Stomach smooth muscle (tissue), 2 donors: ENCODE data around the gene ATMIN.
A peak's percentile ranks its signal among the peaks of the same experiment; 100 is the strongest.

ENCODE experiments used
- H3K27ac ChIP-seq: one replicate; pipeline ENCODE4 v1.7.0; 2013; ENCODE audit warnings: mild to moderate bottlenecking, low read length, inconsistent platforms
- H3K27me3 ChIP-seq, 2 donors: one replicate each; pipeline ENCODE4 v1.7.0; 2013; ENCODE audit warnings: low read length in 2 of 2; ENCODE audit not compliant: insufficient read depth in 2 of 2, control insufficient read depth in 1 of 2
- H3K36me3 ChIP-seq, 2 donors: one replicate each; pipeline ENCODE4 v1.7.0; 2013; ENCODE audit warnings: low read length in 2 of 2; ENCODE audit not compliant: control insufficient read depth in 2 of 2, insufficient read depth in 2 of 2
- H3K4me1 ChIP-seq: one replicate; pipeline ENCODE4 v1.7.0; 2013; ENCODE audit warnings: low read length; ENCODE audit not compliant: control insufficient read depth, insufficient read depth
- H3K4me3 ChIP-seq, 2 donors: one replicate each; pipeline ENCODE4 v1.7.0; 2013; ENCODE audit warnings: low read length in 2 of 2
- H3K9ac ChIP-seq, 2 donors: one replicate each; pipeline ENCODE4 v1.7.0; 2013; ENCODE audit warnings: low read length in 2 of 2, mild to moderate bottlenecking in 1 of 2
- H3K9me3 ChIP-seq, 2 donors: one replicate each; pipeline ENCODE4 v1.7.0; 2013; ENCODE audit warnings: low read length in 2 of 2; ENCODE audit not compliant: control insufficient read depth in 2 of 2
- donor health status: healthy.
- donor health status: Pancreatic carcinoma.

ATMIN gene

GRCh38 chr16:81006211-81006812 lies 29.3 kb upstream of the ATMIN start:
- Histone ChIP-seq H3K4me1 (peaks cover 27% of the 10 kb centered on the region), H3K27me3 (no peaks in the 10 kb centered on the region), H3K27ac (peak overlapping the region; percentile 97), H3K4me3 (peak overlapping the region; percentile 86 to 96), H3K9me3 (no peaks in the 10 kb centered on the region), H3K9ac (peak overlapping the region; percentile 94 to 98), H3K36me3 (no peaks in the 10 kb centered on the region)

- H3K36me3 ChIP-seq, result no peaks in the 10 kb centered on the region
- no peaks in the 10 kb centered on the region for H3K9me3 ChIP-seq
- peak within 1 kb of the TSS; percentile 94 to 98 for H3K9ac ChIP-seq
- no peaks in the 10 kb centered on the region for H3K27me3 ChIP-seq
- peaks cover 27% of the 10 kb centered on the region for H3K4me1 ChIP-seq
- H3K27ac ChIP-seq, result peak within 1 kb of the TSS; percentile 97
- H3K4me3 ChIP-seq, result peak within 1 kb of the TSS; percentile 86 to 96
These were observed 28.6 kb upstream of the ATMIN start, which contains the start of the genes CENPN and CMC2 for GRCh38 chr16:81006813-81007695. CENPN (plus strand) TSS chr16:81007214; CDS start chr16:81011940, 4,726 bp downstream. CMC2 (minus strand) TSS chr16:81006885; CDS start chr16:80997394, 9,491 bp downstream.

DNA sequence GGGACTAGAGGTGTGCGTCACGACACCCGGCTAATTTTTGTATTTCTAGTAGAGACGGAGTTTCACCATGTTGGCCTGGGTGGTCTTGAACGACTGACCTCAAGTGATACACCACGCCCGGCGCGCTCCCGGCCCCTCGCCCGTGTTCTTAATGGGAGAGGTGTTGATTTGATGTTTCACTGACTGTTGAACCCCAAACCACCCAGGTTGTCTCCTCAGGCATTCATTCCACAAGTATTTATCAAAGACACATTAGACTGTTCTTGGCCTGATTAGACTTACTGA lies 27.2 kb upstream of the ATMIN start:
- Histone ChIP-seq H3K4me1 (peaks cover 30% of the 10 kb centered on the region), H3K27me3 (no peaks in the 10 kb centered on the region), H3K9me3 (no peaks in the 10 kb centered on the region), H3K36me3 (no peaks in the 10 kb centered on the region), H3K4me3 (peak overlapping the region; percentile 86 to 96), H3K9ac (peak overlapping the region in 1 of 2 donors; percentile 94), H3K27ac (peak overlapping the region; percentile 97)

- no peak overlapping the region for H3K4me3 ChIP-seq
- no peaks in the 10 kb centered on the region for H3K9me3 ChIP-seq
- no peak overlapping the region for H3K9ac ChIP-seq
- no peaks in the 10 kb centered on the region for H3K27me3 ChIP-seq
- no peak overlapping the region for H3K27ac ChIP-seq
- H3K36me3 ChIP-seq, result no peaks in the 10 kb centered on the region
- H3K4me1 ChIP-seq, result peaks cover 5% of the 10 kb centered on the region
These were observed 22.7 kb upstream of the ATMIN start for GRCh38 chr16:81012974-81013373.

GRCh38 chr16:81014672-81015071 lies 21.0 kb upstream of the ATMIN start:
- Histone ChIP-seq H3K4me1 (peaks cover 3% of the 10 kb centered on the region), H3K9me3 (no peaks in the 10 kb centered on the region), H3K36me3 (peaks cover 0 to 6% of the 10 kb centered on the region in 2 donors), H3K4me3 (no peak overlapping the region), H3K27ac (peak overlapping the region; percentile 7), H3K9ac (no peak overlapping the region), H3K27me3 (no peaks in the 10 kb centered on the region)

GRCh38 chr16:81018496-81018895 lies 17.1 kb upstream of the ATMIN start:
- no peaks in the 10 kb centered on the region for H3K9me3 ChIP-seq
- no peak overlapping the region for H3K4me3 ChIP-seq
- H3K27ac ChIP-seq, result no peak overlapping the region
- H3K9ac ChIP-seq, result no peak overlapping the region
- H3K36me3 ChIP-seq, result peaks cover 0 to 6% of the 10 kb centered on the region in 2 donors
- no peaks in the 10 kb centered on the region for H3K4me1 ChIP-seq
- H3K27me3 ChIP-seq, result no peaks in the 10 kb centered on the region

DNA sequence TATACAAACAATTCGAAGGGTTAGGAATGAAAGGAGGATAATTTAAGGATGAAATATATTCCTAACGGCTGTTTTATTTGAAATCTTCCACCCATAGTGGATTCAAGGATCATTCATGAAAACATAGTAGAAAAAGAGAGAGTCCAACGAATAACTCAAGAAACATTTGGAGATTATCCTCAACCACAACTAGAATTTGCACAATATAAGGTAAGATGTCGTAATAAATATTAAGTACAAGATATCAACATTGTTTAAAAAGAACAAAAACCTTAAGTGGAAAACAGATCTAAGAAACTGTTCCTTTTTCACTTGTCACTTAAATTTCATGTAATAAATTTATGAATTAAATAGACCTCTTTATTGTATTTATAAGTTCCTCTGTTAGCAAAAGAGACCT lies 9.2 kb upstream of the ATMIN start:
- H3K27ac ChIP-seq, result no peak overlapping the region
- no peaks in the 10 kb centered on the region for H3K36me3 ChIP-seq
- H3K4me1 ChIP-seq, result no peaks in the 10 kb centered on the region
- H3K27me3 ChIP-seq, result no peaks in the 10 kb centered on the region
- no peaks in the 10 kb centered on the region for H3K9me3 ChIP-seq
- no peak overlapping the region for H3K4me3 ChIP-seq
- H3K9ac ChIP-seq, result no peak overlapping the region

- no peaks in the 10 kb centered on the region for H3K36me3 ChIP-seq
- no peaks in the 10 kb centered on the region for H3K27me3 ChIP-seq
- H3K4me3 ChIP-seq, result no peak overlapping the region
- H3K27ac ChIP-seq, result no peak overlapping the region
- H3K9me3 ChIP-seq, result no peaks in the 10 kb centered on the region
- H3K4me1 ChIP-seq, result no peaks in the 10 kb centered on the region
- H3K9ac ChIP-seq, result no peak overlapping the region
These were observed 5.6 kb upstream of the ATMIN start for GRCh38 chr16:81029930-81030604.

DNA sequence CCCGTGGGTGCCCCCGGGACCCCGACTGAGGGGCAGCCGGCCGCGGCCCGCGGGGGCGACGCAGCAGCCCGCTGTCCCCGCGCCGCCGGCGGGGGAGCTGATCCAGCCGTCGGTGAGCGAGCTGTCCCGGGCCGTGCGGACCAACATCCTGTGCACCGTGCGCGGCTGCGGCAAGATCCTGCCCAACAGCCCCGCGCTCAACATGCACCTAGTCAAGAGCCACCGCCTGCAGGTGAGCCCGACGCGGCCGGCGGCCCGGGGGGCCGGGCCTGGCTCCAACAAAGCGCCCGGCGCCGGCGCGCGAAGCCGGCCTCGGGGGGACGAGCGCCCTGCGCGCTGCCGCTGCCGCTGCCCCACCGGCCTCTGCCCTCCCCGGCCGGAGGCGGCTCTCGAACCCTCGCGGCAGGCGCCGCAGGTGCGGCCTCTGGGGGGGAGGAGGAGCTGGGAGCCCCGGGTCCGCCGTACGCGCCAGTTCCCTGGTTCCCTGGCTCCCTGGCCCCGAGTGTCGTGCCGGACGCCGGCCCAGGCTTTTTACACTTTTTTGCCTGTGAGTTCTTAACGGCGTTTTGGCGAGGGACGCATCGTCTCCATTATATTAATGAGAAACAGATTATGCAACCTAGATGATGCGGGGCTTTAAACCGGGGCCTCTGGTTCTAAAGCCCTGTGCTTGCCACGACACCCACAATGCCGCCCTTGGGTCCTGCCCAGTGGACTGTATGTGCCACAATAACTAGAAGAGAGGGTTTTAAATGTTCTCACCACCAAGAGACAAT lies 521 bp downstream of the ATMIN start:
- H3K4me3 ChIP-seq, result peak overlapping the region; percentile 27 to 82
- no peaks in the 10 kb centered on the region for H3K27me3 ChIP-seq
- H3K27ac ChIP-seq, result no peak overlapping the region
- H3K36me3 ChIP-seq, result no peaks in the 10 kb centered on the region
- H3K9ac ChIP-seq, result peak overlapping the region; percentile 34 to 80
- H3K4me1 ChIP-seq, result peaks cover 17% of the 10 kb centered on the region
- H3K9me3 ChIP-seq, result no peaks in the 10 kb centered on the region

DNA sequence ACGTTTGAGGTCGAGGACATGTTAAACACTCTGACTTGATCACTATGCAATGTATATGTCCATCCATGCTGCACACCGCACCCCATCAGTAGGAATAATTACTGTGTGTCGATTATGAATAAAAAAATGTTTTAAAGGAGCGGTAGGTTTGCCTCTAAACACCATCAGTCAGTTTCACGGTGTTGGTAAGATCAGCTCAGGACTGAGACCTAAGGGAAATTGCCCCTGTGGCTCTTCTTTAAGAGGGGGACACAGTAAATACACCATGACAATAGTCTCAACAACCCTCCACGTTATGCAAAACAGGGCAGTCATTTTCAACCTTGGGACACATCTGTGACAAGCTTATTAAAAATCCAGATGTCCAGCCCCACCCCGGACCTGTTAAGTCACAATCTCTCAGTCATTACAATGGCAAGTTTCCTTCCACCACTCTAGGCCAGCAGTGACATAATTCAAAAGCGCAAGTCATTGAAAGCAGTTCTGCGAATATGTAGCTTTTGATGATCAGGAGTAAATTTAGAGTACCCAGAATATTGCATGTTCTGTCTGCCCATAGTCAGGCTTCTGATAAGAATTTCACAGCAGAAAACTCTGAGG lies 1.2 kb downstream of the ATMIN start:
- Histone ChIP-seq H3K4me1 (peaks cover 17% of the 10 kb centered on the region), H3K4me3 (peak overlapping the region; percentile 27 to 82), H3K36me3 (peaks cover 0 to 6% of the 10 kb centered on the region in 2 donors), H3K27me3 (no peaks in the 10 kb centered on the region), H3K27ac (no peak overlapping the region), H3K9ac (peak overlapping the region; percentile 34 to 80), H3K9me3 (no peaks in the 10 kb centered on the region)
